Mesenchymal stem cell (in vitro differentiated cells and primary cell): ENCODE data around the gene MATK.
A peak's percentile ranks its signal among the peaks of the same experiment; 100 is the strongest.

Experiments used
- DNase-seq: peaks from one replicate; pipeline ENCODE4 v3.0.0-alpha.2; 2013
- H2AFZ ChIP-seq: one replicate; pipeline ENCODE4 v1.6.1; 2013; ENCODE audit warnings: low read depth, mild to moderate bottlenecking, control low read depth, inconsistent platforms, low read length, moderate library complexity
- H2AK5ac ChIP-seq: 2 replicates; pipeline ENCODE4 v1.6.1; 2013; ENCODE audit warnings: low read length, moderate library complexity, mild to moderate bottlenecking, inconsistent platforms; ENCODE audit not compliant: severe bottlenecking
- H2BK120ac ChIP-seq: one replicate; pipeline ENCODE4 v1.6.1; 2013; ENCODE audit warnings: low read depth, mild to moderate bottlenecking, inconsistent platforms, low read length, moderate library complexity
- H2BK12ac ChIP-seq, 2 experiments: one replicate each; pipeline ENCODE4 v1.6.1; 2013; ENCODE audit warnings: inconsistent platforms in 2 of 2, low read length in 2 of 2, mild to moderate bottlenecking in 2 of 2, moderate library complexity in 2 of 2, control low read depth in 1 of 2
- H2BK15ac ChIP-seq: one replicate; pipeline ENCODE4 v1.6.1; 2013; ENCODE audit warnings: mild to moderate bottlenecking, low read depth, inconsistent platforms; ENCODE audit not compliant: poor library complexity, severe bottlenecking
- H2BK5ac ChIP-seq: 2 replicates; pipeline ENCODE4 v1.6.1; 2013; ENCODE audit warnings: low read depth, mild to moderate bottlenecking, low read length, control low read depth, inconsistent platforms; ENCODE audit not compliant: poor library complexity, severe bottlenecking
- H3K14ac ChIP-seq, 2 experiments: one replicate each; pipeline ENCODE4 v1.6.1; 2013; ENCODE audit warnings: inconsistent platforms in 2 of 2, low read length in 2 of 2, control low read depth in 1 of 2, mild to moderate bottlenecking in 1 of 2, moderate library complexity in 1 of 2
- H3K18ac ChIP-seq, 2 experiments: one replicate each; pipeline ENCODE4 v1.6.1; 2013; ENCODE audit warnings: inconsistent platforms in 2 of 2, low read length in 2 of 2, control low read depth in 1 of 2, low read depth in 1 of 2, mild to moderate bottlenecking in 1 of 2
- H3K23ac ChIP-seq, 2 experiments: one replicate each; pipeline ENCODE4 v1.6.1; 2013; ENCODE audit warnings: inconsistent platforms in 2 of 2, low read length in 2 of 2, mild to moderate bottlenecking in 2 of 2, moderate library complexity in 2 of 2, control low read depth in 1 of 2
- H3K27ac ChIP-seq: 2 replicates; pipeline ENCODE4 v1.5.1; 2013; ENCODE audit warnings: mild to moderate bottlenecking, moderate library complexity, low read length, control low read depth, inconsistent platforms; ENCODE audit not compliant: poor library complexity, severe bottlenecking
- H3K27me3 ChIP-seq, 2 experiments: 2 replicates each; pipeline versions ENCODE4 v1.6.1 to v1.7.0; 2013; ENCODE audit warnings: low read length in 2 of 2, mild to moderate bottlenecking in 2 of 2, moderate library complexity in 2 of 2, control low read depth in 1 of 2, inconsistent platforms in 1 of 2; ENCODE audit not compliant: control insufficient read depth in 1 of 2, insufficient read depth in 1 of 2
- H3K36me3 ChIP-seq, 2 experiments: 2 replicates each; pipeline versions ENCODE4 v1.6.1 to v1.7.0; 2013; ENCODE audit warnings: low read length in 2 of 2, control low read depth in 1 of 2, inconsistent platforms in 1 of 2, low read depth in 1 of 2, mild to moderate bottlenecking in 1 of 2; ENCODE audit not compliant: insufficient read depth in 2 of 2, control insufficient read depth in 1 of 2
- H3K4ac ChIP-seq, 2 experiments: one replicate each; pipeline ENCODE4 v1.6.1; 2013; ENCODE audit warnings: inconsistent platforms in 2 of 2, low read length in 2 of 2, mild to moderate bottlenecking in 2 of 2, moderate library complexity in 2 of 2, control low read depth in 1 of 2, low read depth in 1 of 2
- H3K4me1 ChIP-seq: 2 replicates; pipeline ENCODE4 v1.6.1; 2013; ENCODE audit warnings: low read depth, low read length, control low read depth; ENCODE audit not compliant: control insufficient read depth, insufficient read depth
- H3K4me2 ChIP-seq: 2 replicates; pipeline ENCODE4 v1.6.1; 2013; ENCODE audit warnings: low read length, mild to moderate bottlenecking, inconsistent platforms; ENCODE audit not compliant: poor library complexity, severe bottlenecking
- H3K4me3 ChIP-seq, 2 experiments: 2 replicates each; pipeline versions ENCODE4 v1.5.1 to v1.7.0; 2013; ENCODE audit warnings: low read length in 2 of 2, mild to moderate bottlenecking in 2 of 2, control low read depth in 1 of 2, low read depth in 1 of 2; ENCODE audit not compliant: insufficient read depth in 1 of 2
- H3K79me1 ChIP-seq: replicated peaks from 2 replicates; pipeline ENCODE4 v1.6.1; 2013; ENCODE audit warnings: mild to moderate bottlenecking, control low read depth, low read length, inconsistent platforms; ENCODE audit not compliant: poor library complexity, severe bottlenecking
- H3K9ac ChIP-seq: 2 replicates; pipeline ENCODE4 v1.7.0; 2013; ENCODE audit warnings: mild to moderate bottlenecking, low read length, moderate library complexity
- H3K9me3 ChIP-seq: 2 replicates; pipeline ENCODE4 v1.7.0; 2013; ENCODE audit warnings: mild to moderate bottlenecking, low read length; ENCODE audit not compliant: control insufficient read depth
- H4K8ac ChIP-seq: one replicate; pipeline ENCODE4 v1.6.1; 2013; ENCODE audit warnings: inconsistent platforms, mild to moderate bottlenecking, low read length, moderate library complexity
- H4K91ac ChIP-seq: one replicate; pipeline ENCODE4 v1.6.1; 2013; ENCODE audit warnings: mild to moderate bottlenecking, low read length, inconsistent platforms
- WGBS: methylation state at CpG from one replicate; pipeline ENCODE4 v1.1.7; 2013; ENCODE audit warnings: mixed read lengths; 5-methylcytosine and 5-hydroxymethylcytosine counted together

MATK gene

DNA sequence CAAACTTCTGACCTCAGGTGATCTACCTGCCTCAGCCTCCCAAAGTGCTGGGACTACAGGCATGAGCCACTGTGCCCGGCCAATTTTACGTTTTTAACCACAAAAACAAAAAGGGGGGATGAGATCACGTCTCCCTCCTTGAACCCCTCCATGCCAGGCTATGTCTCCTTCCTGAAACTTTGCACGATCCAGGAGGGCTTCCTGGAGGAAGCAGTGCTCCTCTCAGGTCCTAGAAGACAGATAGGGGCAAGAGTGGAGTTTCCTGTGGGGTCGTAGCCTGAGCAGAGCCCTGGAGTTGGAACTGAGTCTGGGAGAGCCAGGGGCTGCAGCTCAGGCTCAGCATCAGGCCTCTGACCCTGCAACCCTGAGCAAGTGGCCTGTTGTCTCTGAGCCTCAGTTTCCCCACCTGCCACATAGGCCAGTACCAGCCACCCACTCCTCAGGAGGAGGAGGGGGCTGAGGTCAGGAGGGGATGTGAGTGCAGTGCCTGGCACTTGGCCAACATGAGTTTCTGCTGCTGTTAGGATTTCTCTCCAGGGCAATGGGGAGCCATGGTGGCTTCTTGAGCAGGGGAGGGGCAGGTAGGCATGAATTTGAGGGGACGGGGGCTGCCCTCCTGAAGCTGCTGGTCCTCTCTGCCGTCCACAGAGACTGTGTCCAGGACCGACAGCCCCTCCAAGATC lies 40.7 kb downstream of the MATK start:
- Histone ChIP-seq H3K18ac (no peak overlapping the region), H3K4me2 (no peak overlapping the region), H3K4me3 (no peak overlapping the region), H2BK15ac (no peak overlapping the region), H3K9me3 (no peaks in the 10 kb centered on the region), H3K4ac (no peak overlapping the region), H3K27ac (no peak overlapping the region), H3K23ac (no peak overlapping the region), H3K4me1 (peaks cover 4% of the 10 kb centered on the region), H4K91ac (no peak overlapping the region), H2BK12ac (no peak overlapping the region), H3K79me1 (no peaks in the 10 kb centered on the region), H3K27me3 (peaks cover 0 to 22% of the 10 kb centered on the region in 2 experiments), H3K9ac (no peak overlapping the region), H3K14ac (no peak overlapping the region), H2AFZ (no peak overlapping the region), H3K36me3 (peaks cover 12% of the 10 kb centered on the region in 2 experiments), H2BK120ac (no peak overlapping the region), H2AK5ac (no peak overlapping the region), H2BK5ac (no peak overlapping the region), H4K8ac (no peak overlapping the region)
- 66% methylated on average over 8 of the region's 8 CpGs for WGBS
- no peak for DNase-seq

DNA sequence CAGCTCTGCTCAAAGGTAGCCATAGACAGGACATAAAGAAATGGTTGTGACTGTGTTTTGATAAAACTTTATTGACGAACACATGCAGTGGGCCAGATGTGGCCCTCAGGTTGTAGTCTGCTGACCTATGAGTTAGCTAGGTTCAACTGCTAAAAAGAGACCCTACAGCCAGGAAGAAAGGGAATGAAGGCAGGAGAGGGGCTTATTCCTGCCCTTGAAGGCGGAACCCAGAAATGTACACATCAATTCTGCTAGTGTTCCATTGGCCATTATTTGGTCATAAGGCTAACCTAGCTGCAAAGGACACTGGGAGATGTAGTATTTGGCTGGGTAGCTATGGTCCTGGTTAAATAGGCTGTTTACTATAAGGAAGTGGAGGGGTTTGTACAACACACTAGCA lies 42.7 kb downstream of the MATK start:
- DNase-seq = peak; percentile 21
- Histone ChIP-seq H2BK5ac (no peak overlapping the region), H2BK12ac (no peak overlapping the region), H3K23ac (no peak overlapping the region), H2BK120ac (no peak overlapping the region), H3K14ac (no peak overlapping the region), H3K4me1 (peaks cover 4% of the 10 kb centered on the region), H3K18ac (no peak overlapping the region), H3K4me3 (no peak overlapping the region), H3K36me3 (no peaks in the 10 kb centered on the region), H3K4me2 (no peak overlapping the region), H3K27ac (no peak overlapping the region), H4K91ac (no peak overlapping the region), H3K9me3 (no peaks in the 10 kb centered on the region), H3K27me3 (peaks cover 0 to 29% of the 10 kb centered on the region in 2 experiments), H3K79me1 (no peaks in the 10 kb centered on the region), H3K9ac (no peak overlapping the region), H4K8ac (no peak overlapping the region), H2BK15ac (no peak overlapping the region), H2AFZ (no peak overlapping the region), H2AK5ac (no peak overlapping the region), H3K4ac (no peak overlapping the region)
- 92% methylated on average over 2 of the region's 2 CpGs for WGBS

DNA sequence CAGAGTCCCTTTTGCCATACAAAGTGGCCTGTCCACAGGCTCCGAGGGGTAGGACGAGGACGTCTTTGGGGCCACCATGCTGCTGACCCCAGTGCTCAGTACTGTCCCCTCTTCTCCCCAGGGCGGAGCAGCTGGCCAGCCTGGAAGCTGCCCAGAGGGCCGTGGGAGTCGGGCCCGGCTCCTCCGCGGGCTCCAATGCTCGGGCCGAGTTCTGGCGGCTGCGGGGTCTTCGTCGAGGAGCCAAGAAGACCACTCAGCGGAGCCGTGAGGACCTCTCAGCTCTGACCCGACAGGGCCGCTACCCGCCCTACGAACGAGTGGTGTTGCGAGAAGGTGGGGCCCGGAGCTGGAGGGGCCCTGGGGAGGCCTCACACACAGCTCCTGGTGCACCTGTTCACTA lies 45.8 kb downstream of the MATK start:
- Histone ChIP-seq H3K14ac (no peak overlapping the region), H3K27me3 (peaks cover 6 to 33% of the 10 kb centered on the region in 2 experiments), H2BK15ac (no peak overlapping the region), H3K9ac (no peak overlapping the region), H3K4me1 (no peaks in the 10 kb centered on the region), H2BK120ac (no peak overlapping the region), H4K91ac (no peak overlapping the region), H2BK5ac (no peak overlapping the region), H3K4ac (no peak overlapping the region), H3K79me1 (no peaks in the 10 kb centered on the region), H3K4me3 (no peak overlapping the region), H4K8ac (no peak overlapping the region), H3K9me3 (no peaks in the 10 kb centered on the region), H3K23ac (no peak overlapping the region), H3K18ac (no peak overlapping the region), H2AK5ac (no peak overlapping the region), H3K4me2 (no peak overlapping the region), H2AFZ (no peak overlapping the region), H3K27ac (no peak overlapping the region), H2BK12ac (no peak overlapping the region), H3K36me3 (no peaks in the 10 kb centered on the region)
- WGBS = 96% methylated on average over 24 of the region's 24 CpGs
- DNase-seq = no peak

DNA sequence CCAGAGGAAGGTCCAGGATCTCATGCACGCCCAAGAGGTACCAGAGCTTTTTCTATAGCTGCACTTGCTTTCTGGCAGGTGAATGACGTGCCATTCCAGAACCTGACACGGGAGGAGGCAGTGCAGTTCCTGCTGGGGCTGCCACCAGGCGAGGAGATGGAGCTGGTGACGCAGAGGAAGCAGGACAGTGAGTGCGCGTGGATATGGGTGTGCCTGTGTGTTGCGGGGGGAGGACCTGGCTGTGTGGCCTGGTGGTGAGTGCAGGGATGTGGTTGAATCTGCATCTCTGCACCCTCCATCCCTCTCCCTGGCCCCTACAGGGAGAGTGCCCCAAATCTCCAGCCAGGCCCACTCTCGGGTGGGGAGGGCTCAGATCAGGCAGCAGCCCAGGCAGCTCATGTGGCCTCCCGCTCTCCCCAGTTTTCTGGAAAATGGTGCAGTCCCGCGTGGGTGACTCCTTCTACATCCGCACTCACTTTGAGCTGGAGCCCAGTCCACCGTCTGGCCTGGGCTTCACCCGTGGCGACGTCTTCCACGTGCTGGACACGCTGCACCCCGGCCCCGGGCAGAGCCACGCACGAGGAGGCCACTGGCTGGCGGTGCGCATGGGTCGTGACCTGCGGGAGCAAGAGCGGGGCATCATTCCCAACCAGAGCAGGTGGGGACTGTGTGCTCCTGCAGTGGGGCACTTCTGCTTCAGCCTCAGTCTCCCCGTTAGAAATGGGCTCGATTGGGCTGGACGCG lies 47.5 kb downstream of the MATK start:
- no peaks in the 10 kb centered on the region for H3K4me1 ChIP-seq
- H2AK5ac ChIP-seq = no peak overlapping the region
- H2BK12ac ChIP-seq = no peak overlapping the region
- no peak overlapping the region for H3K4ac ChIP-seq
- H3K36me3 ChIP-seq = peaks cover 0 to 2% of the 10 kb centered on the region in 2 experiments
- peak overlapping the region in 1 of 2 experiments; percentile 59 for H3K23ac ChIP-seq
- peaks cover 14 to 45% of the 10 kb centered on the region in 2 experiments for H3K27me3 ChIP-seq
- H4K8ac ChIP-seq = no peak overlapping the region
- no peaks in the 10 kb centered on the region for H3K79me1 ChIP-seq
- WGBS = 92% methylated on average over 28 of the region's 32 CpGs
- no peaks in the 10 kb centered on the region for H3K9me3 ChIP-seq
- no peak overlapping the region for H2BK15ac ChIP-seq
- H3K14ac ChIP-seq = peak overlapping the region in 1 of 2 experiments; percentile 75
- no peak overlapping the region for H2AFZ ChIP-seq
- no peak overlapping the region for H3K4me3 ChIP-seq
- no peak overlapping the region for H3K18ac ChIP-seq
- H3K27ac ChIP-seq = no peak overlapping the region
- no peak overlapping the region for H3K9ac ChIP-seq
- no peak overlapping the region for H2BK120ac ChIP-seq
- H4K91ac ChIP-seq = no peak overlapping the region
- no peak overlapping the region for H3K4me2 ChIP-seq
- DNase-seq = no peak
- H2BK5ac ChIP-seq = no peak overlapping the region
